ENCODE results near the gene MPG.

MPG gene

DNA sequence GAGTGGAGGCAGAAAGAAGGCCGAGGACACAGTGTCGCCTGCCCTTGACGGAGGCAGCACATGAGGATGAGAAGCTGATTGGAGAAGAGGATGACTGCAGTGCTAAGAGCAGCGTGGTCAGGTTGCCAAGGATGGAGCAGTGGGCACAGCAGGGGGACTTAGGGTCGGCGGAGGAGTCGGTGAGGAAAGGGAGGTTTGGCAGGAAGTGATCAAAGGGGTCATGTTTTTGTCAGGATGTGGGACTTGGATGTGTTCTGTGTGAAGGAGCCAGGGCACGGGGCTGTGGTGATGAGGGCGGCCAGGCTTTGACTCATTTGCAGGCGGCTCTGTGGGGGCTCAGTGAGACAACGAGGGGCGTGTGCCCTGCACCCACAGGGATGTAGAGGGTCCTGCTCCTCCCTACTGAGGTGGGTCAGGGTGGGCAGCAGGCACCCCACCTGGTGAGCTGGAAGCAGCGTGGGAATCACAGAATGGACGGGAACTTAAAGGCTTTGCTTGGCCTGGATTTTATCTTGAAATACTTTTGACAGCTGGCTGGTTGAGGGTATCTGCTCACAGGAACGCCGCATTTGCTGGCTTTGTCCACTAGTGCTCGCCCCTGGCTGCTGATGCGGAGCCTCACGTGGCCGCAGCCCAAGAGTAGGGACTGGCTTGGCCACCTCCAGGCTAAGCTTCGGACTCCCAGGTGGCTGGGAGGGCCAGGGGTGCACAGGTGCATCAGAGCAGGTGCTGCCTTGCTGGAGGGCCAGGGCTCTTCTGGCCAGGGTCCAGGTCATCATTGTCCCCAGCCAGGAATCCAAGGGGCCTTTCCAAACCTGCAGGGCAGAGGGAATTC lies 6.0 kb downstream of the MPG start:
- no peak for DNase-seq (ENCODE audit: low read depth, low spot score)

DNA sequence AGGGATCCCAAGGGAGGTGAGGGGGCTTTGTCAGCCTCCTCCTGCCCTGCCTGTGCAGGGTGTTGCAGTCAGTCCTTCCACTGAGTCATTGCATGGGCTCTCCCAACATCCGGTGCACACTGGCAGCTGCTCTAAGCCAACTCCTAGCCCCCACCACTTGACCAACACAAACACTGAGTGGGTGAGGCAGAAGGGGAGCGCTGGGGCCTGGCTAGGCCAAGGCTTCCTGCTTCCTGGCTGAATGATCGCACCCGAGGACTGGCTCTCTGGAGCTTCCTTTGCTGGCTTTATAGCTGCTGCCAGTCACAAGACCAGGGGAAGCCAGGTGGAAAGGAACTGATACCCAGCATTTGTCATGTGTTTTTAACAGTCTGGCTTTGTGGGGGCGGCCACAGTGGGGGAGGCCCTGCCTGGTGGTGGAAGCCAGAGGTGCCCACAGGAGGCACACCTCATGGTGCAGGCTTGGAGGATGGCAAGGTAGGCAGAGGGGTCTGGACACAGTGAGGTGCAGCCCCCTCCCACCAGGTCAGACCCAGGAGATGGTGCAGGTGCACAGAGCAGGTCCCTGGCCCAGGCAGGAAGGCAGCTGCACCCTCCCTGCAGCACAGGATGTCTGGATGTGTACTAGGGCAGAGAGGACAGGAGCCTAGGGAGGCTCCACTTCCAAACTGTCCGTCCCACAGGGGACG lies 6.8 kb downstream of the MPG start:
- peak; percentile 92 for DNase-seq (ENCODE audit: low read depth, low spot score)

- no peak for DNase-seq (ENCODE audit: low read depth, low spot score)
Measured at GRCh38 chr16:85407-85782, 7.4 kb downstream of the MPG start.

- DNase-seq (ENCODE audit: low read depth, low spot score): no peak
Measured at GRCh38 chr16:85865-86264, 7.8 kb downstream of the MPG start.

GRCh38 chr16:86483-86952 lies 8.5 kb downstream of the MPG start:
- no peak for DNase-seq (ENCODE audit: low read depth, low spot score)

GRCh38 chr16:88613-89012 lies 10.6 kb downstream of the MPG start:
- DNase-seq (ENCODE audit: low read depth, low spot score): no peak

GRCh38 chr16:89391-90302 lies 11.6 kb downstream of the MPG start:
- DNase-seq (ENCODE audit: low read depth, low spot score): no peak

- DNase-seq (ENCODE audit: low read depth, low spot score): peak; percentile 92
Measured at GRCh38 chr16:91484-91883, 13.5 kb downstream of the MPG start.

- DNase-seq (ENCODE audit: low read depth, low spot score): no peak
Measured at GRCh38 chr16:92431-93339, 14.7 kb downstream of the MPG start.

DNA sequence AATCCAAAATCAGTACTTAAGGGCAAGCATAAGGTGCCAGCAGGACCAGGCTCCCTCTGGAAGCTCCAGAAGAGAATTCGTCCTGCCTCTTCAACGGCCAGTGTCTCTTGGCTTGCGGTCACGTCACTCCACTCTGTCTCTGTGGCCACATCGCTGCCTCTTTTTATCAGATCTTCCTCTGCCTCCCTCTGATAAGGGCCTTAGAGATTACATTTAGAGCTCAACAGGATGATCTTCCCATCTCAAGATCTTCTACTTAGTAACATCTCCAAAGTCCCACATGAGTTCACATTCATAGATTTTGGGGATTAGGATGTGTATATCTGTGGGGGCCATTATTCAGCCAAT lies 16.9 kb downstream of the MPG start:
- DNase-seq (ENCODE audit: low read depth, low spot score): no peak

DNA sequence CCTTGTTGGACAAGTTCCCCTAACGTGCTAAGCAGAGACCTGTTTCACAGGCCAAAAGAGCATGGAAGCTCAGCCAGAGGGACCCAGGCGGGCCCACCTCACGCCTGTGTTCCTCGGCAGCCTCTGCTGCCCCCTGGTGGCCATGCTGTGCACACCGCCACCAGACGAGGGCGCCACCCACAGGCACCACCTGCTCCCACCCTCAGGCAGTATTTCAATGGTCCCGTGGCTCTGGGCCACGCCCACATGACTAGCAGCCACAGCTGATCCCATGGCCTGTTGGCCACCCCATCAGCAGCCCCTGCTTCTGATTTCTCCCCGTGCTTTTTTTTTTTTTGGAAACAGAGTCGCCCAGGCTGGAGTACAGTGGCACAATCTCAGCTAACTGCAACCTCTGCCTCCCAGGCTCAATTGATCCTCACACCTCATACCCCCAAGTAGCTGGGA lies 18.9 kb downstream of the MPG start:
- peak; percentile 94 for DNase-seq (ENCODE audit: low read depth, low spot score)

DNA sequence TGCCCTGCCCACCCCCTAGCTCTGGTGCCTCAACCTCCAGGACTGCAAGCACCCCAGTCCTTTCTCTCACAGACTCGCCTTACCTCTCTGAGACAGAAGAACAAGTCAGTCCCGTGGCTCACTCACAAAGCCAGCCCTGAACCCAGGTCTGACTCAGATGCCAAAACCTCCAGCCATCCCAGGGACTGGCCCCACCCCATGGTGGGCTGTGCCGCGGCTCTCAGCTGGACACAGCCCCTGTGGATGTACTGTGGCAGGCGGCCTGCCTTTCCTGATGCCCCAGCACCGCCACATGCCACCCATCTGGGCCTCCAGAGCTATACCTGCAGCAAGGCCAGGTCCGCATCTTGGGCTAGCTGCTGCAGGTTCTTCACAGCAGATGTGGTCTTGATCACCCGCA lies 19.8 kb downstream of the MPG start:
- DNase-seq (ENCODE audit: low read depth, low spot score): peak; percentile 84

- no peak for DNase-seq (ENCODE audit: low read depth, low spot score)
Measured at GRCh38 chr16:100989-101388, 23.0 kb downstream of the MPG start.

GRCh38 chr16:101586-101985 lies 23.6 kb downstream of the MPG start:
- no peak for DNase-seq (ENCODE audit: low read depth, low spot score)

DNA sequence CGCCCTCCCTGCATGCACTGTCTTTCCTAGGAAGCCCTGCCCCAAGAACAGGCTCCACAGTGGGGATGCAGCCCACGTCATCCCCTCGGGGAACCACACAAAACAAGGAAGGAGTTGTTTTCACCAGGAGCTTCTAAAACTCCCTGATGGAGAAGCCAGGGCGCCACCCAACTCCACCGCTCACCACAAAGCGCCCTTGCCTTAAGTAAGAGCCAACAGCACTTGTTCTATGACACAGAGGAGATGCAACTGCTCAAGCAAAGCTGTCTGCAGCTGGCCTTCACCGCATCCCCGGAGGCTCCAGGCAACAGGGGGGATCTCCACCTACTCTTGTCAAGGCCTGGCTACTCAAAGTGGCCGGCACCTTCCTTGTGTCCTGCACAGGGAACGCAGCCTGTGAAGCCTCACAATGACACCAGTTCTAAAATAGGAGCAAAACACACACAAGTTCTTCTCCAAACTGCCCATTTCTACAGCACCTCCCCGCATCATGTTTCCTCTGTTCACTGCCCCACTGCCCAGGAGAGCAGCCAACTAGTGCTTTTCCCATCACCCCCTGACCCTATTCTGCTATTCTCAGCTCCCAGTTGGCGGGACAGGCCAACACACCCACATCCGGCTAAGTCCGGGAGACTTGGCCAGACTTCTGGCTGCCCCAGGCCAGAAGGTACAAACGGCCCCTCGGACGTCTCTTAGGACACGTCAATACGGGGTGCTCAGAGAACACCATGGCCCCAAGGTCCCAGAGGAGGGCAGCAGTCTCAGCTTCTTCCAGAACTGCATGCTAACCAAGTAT lies 24.2 kb downstream of the MPG start:
- no peak for DNase-seq (ENCODE audit: low read depth, low spot score)

DNA sequence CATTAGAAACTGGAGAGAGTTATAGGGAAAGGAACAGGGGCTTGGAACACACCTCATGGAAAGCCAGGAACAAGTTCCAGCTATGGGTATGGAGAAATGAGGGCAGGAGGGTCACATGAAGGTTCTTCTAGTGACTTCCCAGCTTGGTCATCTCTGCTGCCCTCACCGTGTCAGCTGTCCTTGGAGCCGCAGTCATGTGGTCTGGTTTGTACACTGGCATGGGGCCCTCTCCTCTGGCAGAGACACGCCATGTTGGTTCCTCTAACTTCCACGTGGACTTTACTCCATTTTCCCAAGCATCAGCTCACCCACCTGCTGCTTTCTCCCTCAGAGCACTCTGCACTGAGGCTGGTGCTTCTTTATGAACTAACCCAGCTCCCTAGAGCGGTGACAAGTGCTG lies 26.3 kb downstream of the MPG start:
- no peak for DNase-seq (ENCODE audit: low read depth, low spot score)

- DNase-seq (ENCODE audit: low read depth, low spot score): no peak
Measured at GRCh38 chr16:104928-105327, 26.9 kb downstream of the MPG start.

- no peak for DNase-seq (ENCODE audit: low read depth, low spot score)
Measured at GRCh38 chr16:105521-105920, 27.5 kb downstream of the MPG start.

- DNase-seq (ENCODE audit: low read depth, low spot score): peak; percentile 88
Measured at GRCh38 chr16:106623-107324, 28.7 kb downstream of the MPG start.
